ENCODE results near the gene MARCHF2. TPM values are rescaled to one million over a fixed set of nuclear protein-coding genes. Genes with fewer than 3 reads are reported as not detected.

The MARCHF2 gene
- total RNA-seq, 1 experiment from 2014 or later: 20.2 TPM

- no peaks in the 10 kb centered on the region for H3K27me3 Mint-ChIP-seq (ENCODE audit: low read depth)
- peaks cover 60% of the 10 kb centered on the region for H3K4me1 Mint-ChIP-seq
- CTCF ChIA-PET: interaction anchor here (0.5 to 1.3 kb wide), 4 partner anchors 49 to 161 kb away, joined by 3 to 9 read pairs (median 5); partner anchors contain the start of gene MARCHF2
- H3K27ac Mint-ChIP-seq: peak overlapping the region; percentile 88
- no peak overlapping the region for H3K4me3 Mint-ChIP-seq
- POLR2A ChIA-PET: interaction anchor here (0.6 to 0.9 kb wide), 2 partner anchors 41 to 52 kb away, joined by 3 to 4 read pairs; no protein-coding TSS in a partner anchor
- H3K36me3 Mint-ChIP-seq: peaks cover 57% of the 10 kb centered on the region
- no peaks in the 10 kb centered on the region for H3K9me3 Mint-ChIP-seq
- no peak for TF ChIP-seq ATF2 (CRISPR knock-in tag; IDR thresholded peaks at IDR 0.05; ENCODE audit: borderline replicate concordance, low read depth)
- no peak for TF ChIP-seq SP1 (CRISPR knock-in tag; conservative IDR thresholded peaks at IDR 0.05)
- DNase-seq (ENCODE audit: low spot score) (no peak), ATAC-seq (no peak)
Measured at GRCh38 chr19:8461891-8462290, 48.8 kb downstream of the MARCHF2 start.

- no peaks in the 10 kb centered on the region for H3K27me3 Mint-ChIP-seq (ENCODE audit: low read depth)
- H3K36me3 Mint-ChIP-seq: peaks cover 57% of the 10 kb centered on the region
- ChIA-PET POLR2A (no interaction called here), CTCF (interaction anchor here (1.3 kb wide), 3 partner anchors 49 to 127 kb away, joined by 3 to 9 read pairs (median 4); partner anchors contain the start of gene MARCHF2)
- peaks cover 53% of the 10 kb centered on the region for H3K4me1 Mint-ChIP-seq
- ATAC-seq: no peak
- H3K9me3 Mint-ChIP-seq: no peaks in the 10 kb centered on the region
- no peak for DNase-seq (ENCODE audit: low spot score)
- H3K27ac Mint-ChIP-seq: peak overlapping the region; percentile 88
- H3K4me3 Mint-ChIP-seq: no peak overlapping the region
- TF ChIP-seq GTF2I (CRISPR knock-in tag; conservative IDR thresholded peaks at IDR 0.05) (no peak), TEAD4 (CRISPR knock-in tag; IDR thresholded peaks at IDR 0.05) (no peak), ZNF219 (CRISPR knock-in tag; IDR thresholded peaks at IDR 0.05; ENCODE audit: borderline replicate concordance) (no peak), E2F5 (CRISPR knock-in tag; IDR thresholded peaks at IDR 0.05) (no peak), OVOL2 (CRISPR knock-in tag; IDR thresholded peaks at IDR 0.05; ENCODE audit: borderline replicate concordance) (no peak), ELF4 (CRISPR knock-in tag; IDR thresholded peaks at IDR 0.05; ENCODE audit: low read depth) (no peak), HMGA2 (CRISPR knock-in tag; IDR thresholded peaks at IDR 0.05) (no peak)
Measured at GRCh38 chr19:8462571-8462970, 49.5 kb downstream of the MARCHF2 start.

GRCh38 chr19:8463365-8463764 lies 50.3 kb downstream of the MARCHF2 start:
- peak overlapping the region; percentile 58; the same call in 1 of the 2 replicates for H3K27ac Mint-ChIP-seq
- no peaks in the 10 kb centered on the region for H3K27me3 Mint-ChIP-seq (ENCODE audit: low read depth)
- ATAC-seq: no peak
- ChIA-PET CTCF (interaction anchor here (0.5 to 1.3 kb wide), 2 partner anchors 120 to 128 kb away, joined by 3 to 5 read pairs; no protein-coding TSS in a partner anchor), POLR2A (interaction anchor here (0.5 kb wide), 1 partner anchor 271 kb away, joined by 3 read pairs; no protein-coding TSS in a partner anchor)
- H3K9me3 Mint-ChIP-seq: no peaks in the 10 kb centered on the region
- peaks cover 64% of the 10 kb centered on the region for H3K36me3 Mint-ChIP-seq
- TF ChIP-seq TCF7 (CRISPR knock-in tag; IDR thresholded peaks at IDR 0.05; ENCODE audit: low read depth) (no peak), ZNF219 (CRISPR knock-in tag; IDR thresholded peaks at IDR 0.05; ENCODE audit: borderline replicate concordance) (no peak), EMX1 (CRISPR knock-in tag; IDR thresholded peaks at IDR 0.05) (no peak), FOXJ3 (CRISPR knock-in tag; IDR thresholded peaks at IDR 0.05; ENCODE audit: borderline replicate concordance) (no peak), FOXP4 (CRISPR knock-in tag; IDR thresholded peaks at IDR 0.05) (no peak), TP53 (CRISPR knock-in tag; IDR thresholded peaks at IDR 0.05) (no peak), E2F5 (CRISPR knock-in tag; IDR thresholded peaks at IDR 0.05) (no peak), FOXP1 (CRISPR knock-in tag; IDR thresholded peaks at IDR 0.05; ENCODE audit: borderline replicate concordance) (no peak), MXD4 (CRISPR knock-in tag; IDR thresholded peaks at IDR 0.05; ENCODE audit: borderline replicate concordance) (no peak), CREM (CRISPR knock-in tag; IDR thresholded peaks at IDR 0.05) (no peak), ZMAT4 (CRISPR knock-in tag; IDR thresholded peaks at IDR 0.05) (no peak), RELA (CRISPR knock-in tag; IDR thresholded peaks at IDR 0.05; ENCODE audit: borderline replicate concordance) (no peak), JAZF1 (CRISPR knock-in tag; IDR thresholded peaks at IDR 0.05) (no peak), IRF2 (CRISPR knock-in tag; IDR thresholded peaks at IDR 0.05; ENCODE audit: borderline replicate concordance, low read depth) (no peak), ZNF671 (CRISPR knock-in tag; IDR thresholded peaks at IDR 0.05) (no peak), ZNF416 (CRISPR knock-in tag; IDR thresholded peaks at IDR 0.05) (no peak), AFF4 (CRISPR knock-in tag; IDR thresholded peaks at IDR 0.05; ENCODE audit: borderline replicate concordance) (no peak)
- H3K4me1 Mint-ChIP-seq: peaks cover 45% of the 10 kb centered on the region
- H3K4me3 Mint-ChIP-seq: no peak overlapping the region
- DNase-seq (ENCODE audit: low spot score): no peak

Data from WTC11 (cell line).